ENCODE measurements around the gene ZNF555. TPM values are rescaled to one million over a fixed set of nuclear protein-coding genes. Genes with fewer than 3 reads are reported as not detected.

ZNF555 gene
- total and polyA plus RNA-seq, 2 of the 13 experiments (the other 11 are each of a cell fraction or from before 2014, with no cell fraction given), result 5.0 to 8.0 TPM

GRCh38 chr19:2840794-2841791, at the start of gene ZNF555 (continued):
- no peak for TF ChIP-seq ZNF10 (CRISPR knock-in tag; IDR thresholded peaks at IDR 0.05; ENCODE audit: borderline replicate concordance, low read depth)
- TF ChIP-seq, protein P1, sequence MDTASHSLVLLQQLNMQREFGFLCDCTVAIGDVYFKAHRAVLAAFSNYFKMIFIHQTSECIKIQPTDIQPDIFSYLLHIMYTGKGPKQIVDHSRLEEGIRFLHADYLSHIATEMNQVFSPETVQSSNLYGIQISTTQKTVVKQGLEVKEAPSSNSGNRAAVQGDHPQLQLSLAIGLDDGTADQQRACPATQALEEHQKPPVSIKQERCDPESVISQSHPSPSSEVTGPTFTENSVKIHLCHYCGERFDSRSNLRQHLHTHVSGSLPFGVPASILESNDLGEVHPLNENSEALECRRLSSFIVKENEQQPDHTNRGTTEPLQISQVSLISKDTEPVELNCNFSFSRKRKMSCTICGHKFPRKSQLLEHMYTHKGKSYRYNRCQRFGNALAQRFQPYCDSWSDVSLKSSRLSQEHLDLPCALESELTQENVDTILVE (CRISPR knock-in tag; IDR thresholded peaks at IDR 0.05), result peak; percentile 56; the same call in 1 of the 2 replicates
- TF ChIP-seq ZC3H4 (CRISPR knock-in tag; IDR thresholded peaks at IDR 0.05; ENCODE audit: borderline replicate concordance), result no peak
- TF ChIP-seq FUBP1 (CRISPR knock-in tag; IDR thresholded peaks at IDR 0.05; ENCODE audit: borderline replicate concordance), result no peak
- TF ChIP-seq CREB3 (CRISPR knock-in tag; IDR thresholded peaks at IDR 0.05), result peak; percentile 68; the same call in 1 of the 2 replicates
- 0 out of 2 replicates have a peak, but pooled peaks have one; percentile 8 for TF ChIP-seq HCFC1 (IDR thresholded peaks at IDR 0.05; ENCODE audit: low read depth, low read length)
- no peak for TF ChIP-seq GLMP (CRISPR knock-in tag; IDR thresholded peaks at IDR 0.05; ENCODE audit: borderline replicate concordance)
- TF ChIP-seq TAF15 (IDR thresholded peaks at IDR 0.05; ENCODE audit: low read depth, low read length, poor library complexity, severe bottlenecking), result no peak
- TF ChIP-seq ZNF720 (CRISPR knock-in tag; IDR thresholded peaks at IDR 0.05), result no peak
- TF ChIP-seq ZNF432 (CRISPR knock-in tag; IDR thresholded peaks at IDR 0.05; ENCODE audit: borderline replicate concordance), result no peak
- no peak for TF ChIP-seq ATRX (CRISPR knock-in tag; IDR thresholded peaks at IDR 0.05; ENCODE audit: borderline replicate concordance)
- TF ChIP-seq ZNF678 (CRISPR knock-in tag; IDR thresholded peaks at IDR 0.05), result no peak
- TF ChIP-seq ZSCAN31 (CRISPR knock-in tag; IDR thresholded peaks at IDR 0.05; ENCODE audit: low read depth), result no peak; the same call in 1 of the 2 replicates
- TF ChIP-seq MIER2 (CRISPR knock-in tag; IDR thresholded peaks at IDR 0.05), result peak; percentile 28; the same call in 1 of the 2 replicates
- TF ChIP-seq IKZF1 (IDR thresholded peaks at IDR 0.05), result no peak
- TF ChIP-seq, protein P2, sequence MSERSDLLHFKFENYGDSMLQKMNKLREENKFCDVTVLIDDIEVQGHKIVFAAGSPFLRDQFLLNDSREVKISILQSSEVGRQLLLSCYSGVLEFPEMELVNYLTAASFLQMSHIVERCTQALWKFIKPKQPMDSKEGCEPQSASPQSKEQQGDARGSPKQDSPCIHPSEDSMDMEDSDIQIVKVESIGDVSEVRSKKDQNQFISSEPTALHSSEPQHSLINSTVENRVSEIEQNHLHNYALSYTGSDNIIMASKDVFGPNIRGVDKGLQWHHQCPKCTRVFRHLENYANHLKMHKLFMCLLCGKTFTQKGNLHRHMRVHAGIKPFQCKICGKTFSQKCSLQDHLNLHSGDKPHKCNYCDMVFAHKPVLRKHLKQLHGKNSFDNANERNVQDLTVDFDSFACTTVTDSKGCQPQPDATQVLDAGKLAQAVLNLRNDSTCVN (CRISPR knock-in tag; IDR thresholded peaks at IDR 0.05; ENCODE audit: borderline replicate concordance), result peak; percentile 70; the same call in 1 of the 2 replicates
- no peak for TF ChIP-seq ZNF484 (CRISPR knock-in tag; IDR thresholded peaks at IDR 0.05; ENCODE audit: borderline replicate concordance, low read depth)
- no peak for TF ChIP-seq SCMH1 (CRISPR knock-in tag; IDR thresholded peaks at IDR 0.05; ENCODE audit: borderline replicate concordance)
- no peak for TF ChIP-seq ZBTB20 (CRISPR knock-in tag; IDR thresholded peaks at IDR 0.05; ENCODE audit: borderline replicate concordance, low read depth)
- peak; percentile 52; the same call in 1 of the 2 replicates for TF ChIP-seq E2F2 (CRISPR knock-in tag; IDR thresholded peaks at IDR 0.05; ENCODE audit: borderline replicate concordance)
